ENCODE results near the gene RFT1.
"Not testable (repeated sequence)": the region's sequence is repeated elsewhere in the genome, so short reads cannot be mapped to it uniquely, and the experiment has no call there.

The RFT1 gene

DNA sequence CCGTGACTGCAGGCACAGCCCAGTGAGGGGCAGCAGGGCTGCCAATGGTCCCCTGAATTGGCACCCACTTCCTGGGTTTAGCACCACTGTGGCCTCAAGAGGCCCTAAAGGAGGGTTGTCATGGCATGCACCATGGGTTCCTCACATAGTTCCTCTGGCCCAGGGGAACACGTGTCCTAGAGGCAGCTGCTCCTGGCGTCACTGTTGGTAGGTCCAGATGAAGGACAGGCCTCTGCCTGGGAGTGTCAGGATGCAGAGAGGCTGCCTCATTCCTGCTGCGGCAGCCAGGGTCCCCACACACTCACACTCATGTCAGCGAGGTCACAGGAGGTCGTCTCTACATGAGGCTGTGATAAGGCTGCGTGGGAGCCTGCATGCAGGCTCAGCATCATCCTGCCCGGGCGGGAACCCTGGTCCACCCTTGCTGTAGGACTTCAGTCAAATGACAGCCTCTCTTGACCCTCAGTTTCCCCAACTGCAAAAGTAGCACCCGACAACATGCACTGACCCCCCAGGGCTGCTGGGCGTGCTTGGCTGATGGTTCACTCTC lies 58.3 kb downstream of the RFT1 start:
- DNase-seq, result no peak

DNA sequence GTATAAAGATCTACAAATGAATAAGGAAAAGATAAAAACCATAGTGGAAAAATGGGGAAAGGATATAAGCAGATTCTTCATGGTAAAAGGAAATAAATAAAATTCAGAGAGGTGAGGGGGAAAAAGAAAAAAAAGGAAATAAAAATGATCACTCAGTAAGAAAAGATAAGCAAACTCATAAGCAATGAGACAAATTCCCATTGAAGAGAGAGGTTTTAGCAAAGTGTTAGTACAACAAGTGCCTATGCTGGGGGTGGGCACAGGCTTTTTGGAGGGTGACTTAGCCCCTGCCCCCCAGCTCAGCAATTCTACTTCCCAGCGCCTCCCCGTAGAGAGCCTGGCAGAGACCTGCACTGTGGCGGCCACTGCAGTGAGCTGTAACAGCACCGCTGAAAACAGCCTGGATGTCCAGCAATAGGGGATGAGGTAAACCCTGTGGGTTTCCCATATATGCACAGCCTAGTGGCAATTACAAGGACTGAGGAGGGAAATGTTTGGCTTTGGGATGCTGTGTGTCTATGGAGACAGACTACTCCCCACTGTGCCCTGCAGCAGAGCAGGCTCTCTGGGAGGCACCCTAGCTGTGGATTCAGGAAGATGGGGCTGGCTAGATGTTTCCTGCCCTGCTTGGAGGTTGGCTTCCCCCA lies 60.7 kb downstream of the RFT1 start:
- no peak for DNase-seq

DNA sequence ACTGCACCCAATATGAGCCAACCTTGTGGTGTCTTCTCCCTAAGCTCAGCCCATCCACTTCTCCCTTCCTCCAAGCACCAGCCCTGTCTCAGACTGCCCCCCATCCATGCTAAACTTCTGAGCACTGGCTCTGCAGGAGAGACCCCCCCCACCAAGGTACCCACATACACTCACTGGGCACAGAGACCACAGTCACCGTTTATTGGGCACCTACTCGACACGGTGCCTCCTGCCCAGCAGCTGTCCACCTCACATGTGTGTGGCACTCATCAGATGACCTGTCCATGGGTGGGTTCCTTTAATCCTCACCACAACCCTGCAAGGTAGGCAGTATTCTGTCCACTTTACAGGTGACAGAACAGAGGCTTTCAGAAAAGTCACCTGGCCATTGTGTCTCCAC lies 62.1 kb downstream of the RFT1 start:
- no peak for DNase-seq

DNA sequence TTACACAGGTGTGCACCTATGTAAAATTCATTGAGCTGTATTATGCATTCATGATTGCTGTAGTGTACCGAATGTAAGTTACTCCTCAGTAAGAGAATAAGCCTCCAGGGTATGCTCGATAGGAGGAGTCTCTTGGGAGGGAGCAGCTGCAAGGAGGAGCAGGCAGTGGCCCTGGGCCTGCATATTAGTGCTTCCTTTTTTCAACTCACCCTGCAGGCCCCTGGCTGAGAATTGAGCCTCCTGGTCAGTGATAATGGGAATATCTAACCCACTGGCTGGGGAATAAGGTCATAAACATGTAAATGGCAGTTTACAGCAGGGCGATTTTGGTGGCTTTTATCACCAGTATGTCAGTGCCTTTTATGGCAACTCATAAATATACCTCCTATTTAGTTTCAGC lies 62.7 kb downstream of the RFT1 start:
- DNase-seq, result no peak

DNA sequence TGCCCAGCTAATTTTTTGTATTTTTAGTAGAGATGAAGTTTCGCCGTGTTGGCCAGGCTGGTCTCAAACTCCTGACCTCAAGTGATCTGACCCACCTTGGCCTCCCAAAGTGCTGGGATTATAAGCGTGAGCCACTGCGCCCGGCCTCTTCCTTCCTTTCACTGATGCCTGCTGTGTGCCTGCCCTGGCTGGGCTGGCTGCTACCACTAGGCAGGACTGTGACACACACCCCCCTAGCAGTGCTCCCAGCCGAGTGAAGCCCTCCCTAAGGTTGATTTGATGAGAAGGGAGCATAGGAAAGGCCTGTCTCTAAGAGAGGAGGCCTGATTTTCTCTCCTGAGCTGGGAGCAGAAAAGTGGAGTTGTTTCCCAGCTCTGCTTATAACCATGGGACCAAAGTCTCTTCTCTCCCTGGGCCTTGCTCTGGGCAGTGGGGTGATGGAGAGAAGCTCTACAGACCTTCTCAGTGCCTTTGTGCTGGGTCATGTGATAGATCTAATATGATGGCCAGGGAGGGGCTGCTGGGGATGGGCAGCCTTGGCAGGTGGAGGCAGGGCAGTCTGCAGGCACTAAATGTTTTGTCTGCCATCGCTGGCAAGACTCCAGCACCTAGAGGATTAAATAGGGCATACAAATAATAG lies 64.3 kb downstream of the RFT1 start:
- DNase-seq, result no peak

DNA sequence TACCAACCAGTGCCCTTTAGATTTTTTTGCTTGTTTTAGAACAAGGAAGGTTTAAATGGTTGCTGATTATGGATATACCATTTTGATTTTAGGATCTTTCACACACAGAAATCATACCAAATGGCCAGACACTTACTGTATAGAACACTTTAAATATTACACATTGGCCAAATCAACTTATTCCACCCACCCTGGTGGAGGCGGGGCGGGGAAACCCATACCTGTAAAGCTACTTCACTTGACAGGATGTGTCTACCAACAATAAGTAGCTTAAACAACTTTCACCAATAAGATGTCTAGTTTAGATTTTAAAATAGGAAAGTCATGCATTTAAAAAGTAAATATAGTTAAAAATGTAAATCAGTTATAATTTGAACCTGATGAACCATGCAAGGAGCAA lies 67.3 kb downstream of the RFT1 start:
- no peak for DNase-seq

DNA sequence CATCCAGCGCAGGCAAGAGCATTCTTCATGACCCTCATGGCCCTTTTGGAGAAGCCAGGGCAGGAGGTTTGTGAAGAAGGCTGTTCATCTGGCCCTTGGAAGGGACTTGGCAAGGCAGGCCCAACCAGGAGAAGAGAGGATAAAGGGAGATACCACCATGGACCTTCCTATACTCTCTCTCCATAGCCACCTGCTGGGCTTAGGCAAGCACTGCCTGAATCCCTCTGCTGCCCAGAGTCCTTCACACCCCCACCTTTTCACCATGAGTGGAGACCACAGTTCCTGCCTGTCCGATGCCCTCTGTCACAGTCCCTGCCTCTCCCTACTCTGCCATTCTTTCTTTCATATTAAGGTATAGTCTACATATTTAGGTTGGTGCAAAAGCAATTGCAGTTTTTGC lies 73.8 kb downstream of the RFT1 start:
- no peak for DNase-seq

DNA sequence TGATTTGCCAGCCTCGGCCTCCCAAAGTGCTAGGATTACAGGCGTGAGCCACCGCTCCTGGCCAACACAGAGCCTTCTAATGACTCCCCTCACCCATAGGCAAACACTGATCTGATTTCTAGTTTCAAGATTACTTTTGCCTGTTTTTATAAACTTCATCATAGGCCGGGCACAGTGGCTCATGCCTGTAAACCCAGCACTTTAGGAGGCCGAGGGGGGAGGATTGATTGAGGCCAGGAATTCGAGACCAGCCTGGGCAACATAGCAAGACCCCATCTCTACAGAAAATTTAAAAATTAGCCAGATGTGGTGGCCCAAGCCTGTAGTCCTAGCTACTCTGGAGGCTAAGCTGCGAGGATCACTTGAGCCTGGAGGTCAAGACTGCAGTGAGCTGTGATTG lies 76.0 kb downstream of the RFT1 start:
- DNase-seq, result not testable (repeated sequence)

DNA sequence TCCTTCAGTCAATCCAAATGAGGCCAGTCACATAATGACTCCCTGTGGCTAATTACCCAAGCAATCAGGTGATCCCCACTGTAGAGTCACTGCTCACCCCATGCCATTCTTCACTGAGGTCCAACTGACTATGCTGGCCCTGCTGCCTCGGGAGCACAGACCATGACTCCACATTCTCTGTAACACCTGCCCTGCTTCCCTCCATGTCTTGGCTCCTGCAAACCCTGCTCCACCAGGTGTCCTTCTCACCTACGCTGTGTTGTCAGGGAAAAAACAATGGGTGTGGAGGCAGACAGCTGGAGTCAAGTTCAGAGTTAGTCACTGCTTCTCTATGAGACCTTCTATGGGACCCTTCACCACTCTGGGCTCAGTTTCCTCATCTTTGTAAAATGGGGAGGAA lies 78.3 kb downstream of the RFT1 start:
- no peak for DNase-seq

DNA sequence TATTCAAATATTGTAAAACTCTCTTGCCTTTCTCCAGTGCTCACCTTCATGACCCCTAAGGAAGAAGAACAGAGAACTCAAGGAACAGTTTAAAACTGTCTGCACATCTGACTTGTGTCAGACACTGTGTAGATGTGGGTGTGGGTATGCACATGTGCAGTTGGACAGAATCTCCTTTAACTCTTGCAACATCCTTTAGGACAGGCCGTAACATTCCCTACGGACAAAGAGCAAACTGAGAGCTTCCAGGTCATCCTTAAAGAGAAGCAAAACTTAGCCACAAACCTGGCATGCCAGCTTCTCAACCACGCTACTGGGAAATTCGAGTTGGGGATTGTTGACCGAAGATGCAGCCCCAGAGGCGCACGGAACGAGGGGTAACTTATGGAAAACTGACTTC lies 80.2 kb downstream of the RFT1 start:
- DNase-seq, result no peak

DNA sequence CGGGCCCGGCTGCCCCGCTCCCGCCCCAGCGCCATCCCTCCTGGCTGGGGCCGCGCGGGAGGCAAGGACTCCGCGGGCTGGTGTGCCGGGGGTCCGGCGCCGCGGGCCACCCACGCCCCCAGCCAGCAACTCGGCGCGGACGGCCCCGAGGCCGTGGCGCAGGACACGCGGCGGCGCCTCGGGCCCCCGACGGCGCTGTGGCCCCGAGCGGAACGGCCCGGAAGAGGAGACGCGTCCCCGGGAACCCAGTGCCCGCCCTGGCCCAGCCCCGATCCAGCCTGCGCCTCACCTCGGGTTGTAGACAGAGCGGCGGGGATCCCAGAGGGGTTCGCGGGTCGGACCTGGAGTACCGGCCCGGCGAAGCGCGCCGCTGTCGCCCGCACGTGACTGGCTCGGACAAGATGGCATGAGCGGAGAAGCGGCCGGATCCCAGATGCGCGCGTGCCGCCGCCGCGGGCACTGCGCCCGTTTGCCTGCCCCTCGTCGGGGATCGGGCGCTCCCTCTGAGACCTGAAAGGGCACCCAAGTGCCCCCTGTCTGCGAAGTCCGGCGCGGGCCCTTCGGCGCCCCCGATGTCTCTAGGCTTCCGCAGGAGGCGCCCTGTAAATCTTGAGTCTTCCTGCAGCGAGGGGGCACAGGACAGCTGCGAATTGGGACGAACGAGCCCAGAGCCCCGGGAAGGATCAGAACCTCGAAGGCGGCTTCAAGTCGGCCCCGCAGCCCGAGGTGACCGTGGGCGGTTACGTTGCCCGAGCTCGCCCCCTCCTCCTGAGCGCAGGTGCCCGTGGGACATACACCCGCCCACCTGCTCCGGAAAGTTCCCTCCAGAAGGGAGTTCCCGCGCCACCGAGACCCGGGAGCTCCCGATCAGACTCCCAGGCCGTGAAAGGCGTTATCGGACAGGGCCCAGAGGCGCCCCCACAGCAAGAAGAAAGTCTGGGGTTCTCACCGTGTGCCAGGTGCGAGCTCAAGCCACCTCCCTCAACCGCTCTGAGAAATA lies 83.8 kb downstream of the RFT1 start:
- peak in 41 of 56 donors; percentile 12 to 68 (median 43) for DNase-seq

DNA sequence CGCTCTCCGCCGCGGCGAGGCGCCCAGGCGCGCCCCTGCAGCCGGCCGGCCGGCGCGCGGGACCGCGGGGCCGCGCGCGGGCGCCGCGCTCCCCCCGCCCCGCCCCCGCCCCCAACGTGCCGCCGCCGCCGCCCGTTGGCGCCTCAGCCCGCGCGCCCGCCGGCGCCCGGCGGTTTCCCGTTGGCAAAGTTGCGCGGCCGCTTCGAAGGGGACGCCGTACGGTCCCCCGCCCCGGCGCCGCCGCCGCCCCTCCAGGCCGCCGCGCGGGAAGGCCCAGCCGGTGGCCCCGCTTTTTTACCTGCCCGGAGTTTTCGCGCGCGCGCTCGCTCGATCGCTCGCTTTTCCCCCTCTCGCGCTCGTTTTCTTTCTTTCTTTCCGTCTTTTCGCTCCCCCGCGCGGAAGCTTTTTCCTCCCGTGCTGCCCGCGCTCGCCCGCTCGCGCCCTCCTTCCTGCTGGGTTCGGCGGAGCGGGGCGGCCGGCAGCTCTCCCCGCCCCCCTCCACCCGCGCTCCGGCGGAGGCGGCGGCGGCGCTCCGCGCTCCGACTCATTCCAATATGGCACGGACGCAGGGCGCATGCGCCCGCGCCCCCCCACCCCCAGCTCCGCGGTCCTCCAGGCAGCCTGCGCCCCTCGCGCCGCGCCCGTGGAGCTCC lies 84.6 kb downstream of the RFT1 start, which contains the start of gene SFMBT1:
Gene SFMBT1 (minus strand): TSS at position 556 of the 653 bp plus-strand sequence. CDS start 76,945 bp downstream, outside the sequence.
- DNase-seq, result peak in 46 of 56 donors; percentile 16 to 73 (median 51)

DNA sequence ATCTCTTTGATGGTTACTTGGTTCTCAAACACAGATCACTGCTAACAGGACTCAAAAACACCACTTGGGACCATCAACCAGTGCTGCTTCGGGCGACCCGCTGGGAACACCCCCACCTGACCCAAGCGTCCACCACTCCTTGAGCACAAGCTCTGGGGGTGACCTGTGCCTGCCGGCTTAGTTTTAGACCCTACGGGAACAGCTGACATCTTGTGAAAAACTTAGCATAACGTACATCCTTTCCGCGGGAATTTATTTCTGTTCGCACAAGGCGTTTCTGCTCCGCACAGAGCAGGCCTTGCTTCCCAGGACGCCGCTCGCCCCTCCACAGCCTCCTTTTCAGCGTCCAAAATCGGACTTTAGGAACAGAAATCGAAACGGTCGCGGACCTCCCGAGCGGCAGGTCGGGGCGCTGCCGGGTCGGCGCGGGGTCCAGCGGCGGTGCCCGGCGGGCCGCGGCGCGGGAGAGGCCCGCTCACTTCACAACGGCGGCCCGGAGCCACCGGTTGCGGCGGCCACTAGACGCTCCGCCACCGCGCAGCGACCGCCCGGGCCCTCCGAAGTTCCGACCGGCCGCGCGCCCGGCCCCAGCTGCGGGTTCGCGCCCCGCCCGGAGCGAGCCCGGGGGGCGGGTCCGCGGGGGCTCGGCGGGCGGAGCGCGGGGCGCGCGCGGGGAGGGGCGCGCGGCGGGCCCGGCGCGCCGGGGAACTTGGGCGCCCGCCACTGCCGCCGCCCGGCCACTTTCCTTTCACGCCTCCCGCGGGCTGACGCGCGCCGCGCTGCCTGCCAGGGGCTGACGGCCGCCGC lies 85.3 kb downstream of the RFT1 start:
- DNase-seq, result peak in 46 of 56 donors; percentile 7 to 77 (median 46)

DNA sequence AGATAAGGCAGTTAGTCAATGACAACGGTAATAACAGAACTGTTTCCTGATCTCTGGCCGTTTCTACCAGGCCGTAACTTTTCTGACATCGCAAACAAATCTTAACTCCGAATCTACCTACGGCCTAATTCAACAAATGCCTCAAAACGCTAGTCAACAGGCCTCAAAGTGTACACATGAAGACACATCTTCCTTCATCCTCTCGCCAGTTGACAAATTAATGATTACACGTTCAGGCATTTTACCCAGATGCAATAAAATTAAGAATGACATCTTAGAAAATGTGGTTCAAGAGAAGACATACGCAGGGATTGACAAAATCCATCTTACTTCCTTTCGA lies 85.9 kb downstream of the RFT1 start:
- DNase-seq, result peak in 1 of 56 donors; percentile 22

DNA sequence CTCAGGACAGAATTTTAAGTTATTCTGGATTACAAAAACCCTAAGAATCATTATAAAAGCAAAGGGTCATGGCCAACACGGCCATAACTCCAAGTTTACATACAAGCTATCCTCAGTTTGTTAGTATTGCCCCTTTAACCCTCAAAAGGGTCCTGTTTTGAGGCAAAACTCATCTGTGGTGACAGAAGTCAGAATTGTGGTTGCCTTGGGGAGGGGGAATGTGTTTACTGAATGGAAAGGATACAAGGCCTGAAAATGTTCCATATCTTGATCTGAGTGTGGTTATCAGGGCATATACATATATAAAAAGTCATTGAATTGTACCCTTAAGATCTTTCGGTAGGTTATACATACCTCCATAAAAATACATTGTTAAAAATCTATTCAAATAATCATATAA lies 86.5 kb downstream of the RFT1 start:
- no peak for DNase-seq

DNA sequence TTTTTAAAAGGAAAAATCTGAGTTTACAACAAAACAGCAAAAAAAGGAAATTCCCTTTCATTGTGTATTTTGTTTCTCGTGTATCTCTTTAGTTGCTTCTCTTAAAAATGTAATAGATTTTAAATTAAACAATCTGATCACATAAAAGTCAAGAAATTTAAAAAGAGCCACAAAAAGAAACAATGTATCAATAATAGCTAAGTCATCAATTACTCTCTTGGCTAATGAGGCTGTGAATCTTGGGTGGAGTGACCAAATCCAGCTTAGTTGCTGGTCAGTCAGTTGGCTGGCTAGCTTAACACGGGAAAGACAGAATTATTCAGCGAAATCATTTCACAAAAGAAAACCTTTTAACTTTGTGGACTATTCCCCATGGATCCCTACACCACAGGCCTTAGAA lies 87.6 kb downstream of the RFT1 start:
- DNase-seq, result no peak

DNA sequence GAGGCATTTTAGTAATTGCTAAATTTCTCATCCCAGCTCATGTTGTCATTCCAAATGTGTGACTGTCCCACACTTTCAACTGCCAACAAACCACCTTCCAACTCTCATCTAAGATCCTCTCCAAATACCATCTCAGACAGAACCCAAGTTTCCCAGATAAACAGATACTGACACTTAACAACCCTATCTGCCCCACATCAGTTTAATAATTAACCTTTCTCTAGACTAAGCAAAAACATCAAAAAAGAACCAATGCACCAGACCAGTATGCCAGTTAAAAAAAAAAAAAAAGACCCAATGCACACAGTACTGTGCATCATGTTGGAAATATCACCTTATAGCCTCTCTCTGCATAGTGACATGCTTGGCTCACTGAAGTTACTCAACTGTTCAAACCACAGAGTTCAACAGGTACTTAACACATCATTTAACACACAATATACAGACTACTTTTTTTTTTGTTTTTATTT lies 89.8 kb downstream of the RFT1 start:
- DNase-seq, result no peak

DNA sequence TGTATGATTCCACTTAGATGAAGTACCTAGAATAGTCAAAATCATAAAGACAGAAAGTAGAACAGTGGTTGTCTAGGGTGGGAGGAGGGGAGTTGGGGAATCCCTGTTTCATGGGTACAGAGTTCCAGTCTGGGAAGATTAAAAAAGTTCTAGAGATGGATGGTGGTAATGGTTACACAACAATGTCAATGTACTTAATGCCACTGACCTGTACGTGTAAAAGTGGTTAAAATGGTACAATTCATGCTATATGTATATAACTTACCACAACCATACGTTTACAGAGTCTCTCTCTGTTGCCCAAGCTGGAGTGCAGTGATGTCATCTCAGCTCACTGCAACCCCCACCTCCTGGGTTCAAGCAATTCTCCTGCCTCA lies 90.9 kb downstream of the RFT1 start:
- no peak for DNase-seq

DNA sequence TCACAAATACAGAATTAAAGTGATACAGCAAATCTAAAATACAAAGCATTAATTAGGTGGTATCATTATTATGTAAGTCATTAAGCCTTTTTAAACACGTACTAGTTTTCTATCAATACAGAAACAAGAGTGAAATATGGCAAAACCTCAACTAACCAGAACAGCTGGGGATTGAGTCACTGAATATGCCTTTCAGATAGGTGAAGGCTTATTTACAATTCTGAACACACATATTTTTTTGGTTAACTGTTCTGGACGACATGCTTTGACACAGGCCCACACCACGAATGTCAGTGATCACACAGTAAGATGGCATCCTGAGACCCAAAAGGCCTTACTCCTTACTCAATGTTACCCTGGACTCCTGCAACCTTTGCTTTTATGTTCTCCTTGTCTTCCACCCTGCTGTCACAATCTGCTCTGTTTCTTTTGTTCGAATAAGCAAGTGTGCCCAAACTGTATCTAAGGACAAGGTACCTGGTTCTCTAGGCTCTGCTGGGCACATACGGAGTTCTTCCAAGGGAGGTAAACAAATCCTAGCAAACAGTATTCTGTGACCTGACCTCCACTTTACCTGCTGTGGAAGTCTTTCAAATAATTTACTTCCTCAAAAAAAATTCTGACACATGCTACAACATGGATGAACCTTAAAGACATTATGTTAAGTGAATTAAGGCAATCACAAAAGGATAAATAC lies 91.4 kb downstream of the RFT1 start:
- no peak for DNase-seq
